ENCODE data around the gene DDX3X.
"Not testable (repeated sequence)": the region's sequence is repeated elsewhere in the genome, so short reads cannot be mapped to it uniquely, and the experiment has no call there.

The DDX3X gene

GRCh38 chrX:41402556-41402955, 68.6 kb downstream of the DDX3X start:
- H3K4me1 Mint-ChIP-seq, DNase-seq, H3K27me3 Mint-ChIP-seq, H3K9me3 Mint-ChIP-seq, H3K27ac Mint-ChIP-seq, H3K36me3 Mint-ChIP-seq, H3K4me3 Mint-ChIP-seq, CTCF ChIA-PET: not testable (repeated sequence)

GRCh38 chrX:41405551-41405950, 71.6 kb downstream of the DDX3X start:
- CTCF ChIA-PET, result no interaction called here
- no peaks in the 10 kb centered on the region for H3K9me3 Mint-ChIP-seq
- no peak overlapping the region for H3K4me3 Mint-ChIP-seq
- no peaks in the 10 kb centered on the region for H3K27me3 Mint-ChIP-seq
- no peaks in the 10 kb centered on the region for H3K36me3 Mint-ChIP-seq
- no peak overlapping the region for H3K27ac Mint-ChIP-seq
- no peaks in the 10 kb centered on the region for H3K4me1 Mint-ChIP-seq
- DNase-seq, result no peak

DNA sequence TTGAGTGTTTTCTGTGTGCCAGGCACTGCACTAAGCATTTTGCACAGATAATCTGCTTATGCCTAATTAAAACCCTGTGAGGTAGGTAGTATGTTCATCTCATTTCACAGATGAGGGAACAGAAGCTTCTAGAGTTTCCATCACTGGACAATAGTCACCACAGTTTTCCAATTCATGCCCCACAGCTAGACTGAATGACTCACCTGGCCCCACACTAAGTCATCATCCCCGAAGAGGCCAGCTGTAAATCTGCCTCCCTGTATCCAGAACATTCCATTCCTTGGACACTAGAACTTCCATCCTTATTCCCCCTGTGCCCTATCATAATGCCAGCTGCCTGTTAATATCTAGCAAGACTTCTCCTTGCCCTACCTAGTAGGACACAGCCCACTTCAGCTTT, 72.2 kb downstream of the DDX3X start:
- DNase-seq, result no peak
- no peaks in the 10 kb centered on the region for H3K4me1 Mint-ChIP-seq
- no peak overlapping the region for H3K4me3 Mint-ChIP-seq
- no peaks in the 10 kb centered on the region for H3K27me3 Mint-ChIP-seq
- H3K27ac Mint-ChIP-seq, result no peak overlapping the region
- H3K9me3 Mint-ChIP-seq, result no peaks in the 10 kb centered on the region
- H3K36me3 Mint-ChIP-seq, result no peaks in the 10 kb centered on the region
- CTCF ChIA-PET, result no interaction called here

- Mint-ChIP-seq H3K36me3 (no peaks in the 10 kb centered on the region), H3K9me3 (no peaks in the 10 kb centered on the region), H3K27ac (no peak overlapping the region), H3K27me3 (no peaks in the 10 kb centered on the region), H3K4me3 (no peak overlapping the region), H3K4me1 (peaks cover 3% of the 10 kb centered on the region)
- CTCF ChIA-PET, result no interaction called here
- no peak for DNase-seq
Observed at GRCh38 chrX:41407816-41408215, 73.9 kb downstream of the DDX3X start.

GRCh38 chrX:41408576-41408975, 74.6 kb downstream of the DDX3X start:
- peaks cover 3% of the 10 kb centered on the region for H3K4me1 Mint-ChIP-seq
- no peak for DNase-seq
- no peaks in the 10 kb centered on the region for H3K27me3 Mint-ChIP-seq
- no peak overlapping the region for H3K4me3 Mint-ChIP-seq
- H3K27ac Mint-ChIP-seq, result no peak overlapping the region
- H3K9me3 Mint-ChIP-seq, result no peaks in the 10 kb centered on the region
- H3K36me3 Mint-ChIP-seq, result no peaks in the 10 kb centered on the region
- CTCF ChIA-PET, result no interaction called here

DNA sequence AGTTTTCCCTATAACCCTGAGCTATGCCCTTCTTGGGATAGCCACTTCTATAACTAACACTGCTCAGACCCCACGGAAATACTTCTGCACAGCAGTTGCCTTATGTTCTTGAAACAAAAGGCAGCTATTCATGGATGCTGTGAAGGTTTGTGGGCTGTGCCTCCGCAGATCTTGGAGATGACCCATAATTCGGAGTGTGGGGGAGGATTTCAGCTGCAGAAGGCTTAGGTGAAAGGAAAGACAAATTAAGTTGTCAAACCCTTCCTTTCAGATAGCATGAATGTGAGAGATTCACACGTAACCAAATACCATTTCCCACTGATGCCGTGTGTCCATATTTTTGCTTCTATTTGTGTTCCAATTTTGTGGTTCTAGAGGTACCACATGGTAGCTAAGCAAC, 75.0 kb downstream of the DDX3X start:
- Mint-ChIP-seq H3K27me3 (no peaks in the 10 kb centered on the region), H3K9me3 (no peaks in the 10 kb centered on the region), H3K4me3 (no peak overlapping the region), H3K27ac (no peak overlapping the region), H3K4me1 (peaks cover 3% of the 10 kb centered on the region), H3K36me3 (no peaks in the 10 kb centered on the region)
- CTCF ChIA-PET, result no interaction called here
- DNase-seq, result no peak

DNA sequence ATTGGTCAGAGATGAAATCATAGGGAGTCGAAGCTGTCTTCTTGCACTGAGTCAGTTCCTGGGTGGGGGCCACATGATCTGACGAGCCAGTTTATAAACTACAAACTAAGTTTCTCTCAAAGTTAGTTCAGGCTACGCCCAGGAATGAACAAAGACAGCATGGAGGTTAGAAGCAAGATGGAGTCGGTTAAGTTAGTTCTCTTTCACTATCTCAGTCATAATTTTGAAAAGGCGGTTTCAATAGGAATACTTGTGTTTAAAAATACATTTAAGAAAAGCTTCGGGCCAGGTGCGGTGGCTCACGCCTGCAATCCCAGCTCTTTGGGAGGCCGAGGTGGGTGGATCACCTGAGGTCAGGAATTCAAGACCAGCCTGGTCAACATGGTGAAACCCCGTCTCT, 77.3 kb downstream of the DDX3X start:
- H3K4me1 Mint-ChIP-seq, DNase-seq, H3K27ac Mint-ChIP-seq, H3K36me3 Mint-ChIP-seq, H3K9me3 Mint-ChIP-seq, H3K4me3 Mint-ChIP-seq, H3K27me3 Mint-ChIP-seq, CTCF ChIA-PET: not testable (repeated sequence)

- CTCF ChIA-PET, result no interaction called here
- Mint-ChIP-seq H3K27ac (no peak overlapping the region), H3K27me3 (no peaks in the 10 kb centered on the region), H3K4me3 (no peak overlapping the region), H3K9me3 (no peaks in the 10 kb centered on the region), H3K36me3 (no peaks in the 10 kb centered on the region), H3K4me1 (peaks cover 3% of the 10 kb centered on the region)
- DNase-seq, result no peak
Observed at GRCh38 chrX:41412261-41413081, 78.5 kb downstream of the DDX3X start.

All from activated naive CD4-positive, alpha-beta T cell treated with anti-CD3 and anti-CD28 coated beads, Interleukin-2, amount 10 ng/mL, durations not matched to agents 7 days and 5 days (primary cell).